NCI-H748 (cell line): ENCODE results near the gene SKAP2.

ENCODE experiments used
- DNase-seq: peaks from one replicate; lab custom pipeline; 2025; ENCODE audit not compliant: unreplicated experiment; lab: John Stamatoyannopoulos, UW

The SKAP2 gene

DNA sequence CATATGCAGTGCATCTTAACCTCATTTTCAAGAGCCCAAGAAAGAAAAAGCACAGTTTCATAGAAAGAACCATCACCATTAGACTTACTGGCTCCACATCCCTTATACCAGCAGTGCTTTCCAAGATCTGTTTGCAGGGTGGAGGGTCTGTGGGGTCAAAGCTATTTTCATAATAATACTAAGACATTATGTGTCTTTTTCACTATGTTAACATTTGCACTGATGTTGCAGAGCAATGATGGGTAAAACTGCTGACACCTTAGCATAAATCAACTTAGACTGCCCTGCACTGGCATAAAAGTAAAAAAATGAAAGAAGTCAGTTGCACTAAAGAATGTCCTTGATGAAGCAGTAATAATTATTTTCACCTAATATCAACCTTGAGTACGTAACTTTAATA is 166.2 kb downstream of the SKAP2 start:
- DNase-seq: no peak

GRCh38 chr7:26696978-26697377 is 167.4 kb downstream of the SKAP2 start:
- no peak for DNase-seq

- no peak for DNase-seq
Observed at GRCh38 chr7:26696161-26696560, 168.2 kb downstream of the SKAP2 start.

- DNase-seq: no peak
Observed at GRCh38 chr7:26694713-26695112, 169.7 kb downstream of the SKAP2 start.

GRCh38 chr7:26694141-26694540 is 170.2 kb downstream of the SKAP2 start:
- peak; percentile 34 for DNase-seq

- no peak for DNase-seq
Observed at GRCh38 chr7:26691886-26692285, 172.5 kb downstream of the SKAP2 start.

- no peak for DNase-seq
Observed at GRCh38 chr7:26691406-26691805, 173.0 kb downstream of the SKAP2 start.

DNA sequence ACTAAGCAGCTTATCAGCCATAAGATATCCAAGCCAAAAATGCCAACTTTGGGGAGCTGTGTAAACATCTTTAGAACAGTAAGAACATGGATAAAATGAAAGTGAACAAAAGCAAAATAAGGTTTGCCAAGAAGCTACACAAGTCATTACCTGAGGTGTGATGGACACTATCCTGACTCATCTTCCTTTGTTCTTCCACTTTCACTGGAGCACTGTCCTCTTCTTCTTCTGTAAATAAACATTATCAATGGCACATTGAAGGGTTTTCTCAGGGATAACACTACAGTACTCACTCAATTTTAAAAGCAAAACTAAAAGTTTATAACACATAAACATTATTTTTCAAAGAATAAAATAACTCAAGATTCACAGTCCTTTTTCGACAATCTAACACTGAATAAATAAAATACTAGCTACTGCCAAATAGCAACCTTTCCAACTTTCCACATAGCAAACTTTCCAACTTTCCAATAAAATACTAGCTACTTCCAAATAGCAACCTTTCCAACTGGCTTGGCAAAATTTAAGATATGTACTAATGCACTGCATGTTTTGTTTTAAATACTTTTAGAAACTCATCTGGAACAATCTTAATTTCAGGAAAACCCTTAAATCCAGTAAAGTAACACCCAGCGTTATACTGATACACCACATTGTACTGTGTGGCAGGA is 174.1 kb downstream of the SKAP2 start:
- no peak for DNase-seq

- no peak for DNase-seq
Observed at GRCh38 chr7:26688936-26689506, 175.4 kb downstream of the SKAP2 start.

GRCh38 chr7:26688388-26688787 is 176.0 kb downstream of the SKAP2 start:
- no peak for DNase-seq

GRCh38 chr7:26687032-26687431 is 177.4 kb downstream of the SKAP2 start:
- no peak for DNase-seq

DNA sequence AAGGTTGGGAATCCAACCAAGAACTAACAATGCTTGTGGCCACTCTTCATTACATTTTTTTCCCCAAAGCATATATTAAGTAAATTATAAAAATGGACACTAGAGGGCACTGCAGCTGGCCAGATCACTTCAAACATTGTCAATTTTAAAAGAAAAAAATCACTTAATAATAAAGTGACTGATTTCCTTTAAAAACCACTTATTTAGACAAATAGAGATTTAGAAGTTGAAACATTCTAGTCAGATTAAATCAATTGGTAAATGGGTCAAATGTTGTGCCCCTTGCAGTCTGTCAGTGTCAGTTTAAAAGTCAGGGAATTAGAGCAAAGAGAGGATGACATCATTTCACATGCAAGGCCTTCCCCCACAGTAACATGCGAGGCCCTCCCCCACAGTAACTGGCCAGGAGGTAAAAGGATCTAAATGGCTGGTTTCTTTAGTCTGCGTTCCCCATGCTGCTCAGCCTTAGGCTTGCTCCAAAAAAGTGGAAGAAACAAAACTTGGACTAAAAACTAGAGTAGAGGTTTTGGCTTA is 177.9 kb downstream of the SKAP2 start:
- peak; percentile 69 for DNase-seq

DNA sequence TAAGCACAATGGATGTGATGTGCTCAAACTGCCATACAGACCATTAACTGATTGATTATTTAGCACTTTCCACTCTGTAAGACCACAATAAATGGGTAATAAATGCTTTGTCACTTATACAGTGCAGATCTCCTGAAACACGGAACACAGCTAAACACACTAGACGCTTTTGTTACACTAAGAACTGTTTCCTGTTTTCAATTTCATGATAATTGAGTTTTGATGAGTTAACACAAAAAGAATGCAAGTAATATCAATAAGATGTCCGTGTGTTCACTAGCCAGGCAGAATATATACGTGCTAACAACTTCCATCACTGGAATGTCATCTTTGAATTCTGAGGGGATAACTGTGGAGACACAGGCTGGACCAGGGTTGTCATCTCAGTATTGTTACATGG is 178.8 kb downstream of the SKAP2 start:
- DNase-seq: no peak

DNA sequence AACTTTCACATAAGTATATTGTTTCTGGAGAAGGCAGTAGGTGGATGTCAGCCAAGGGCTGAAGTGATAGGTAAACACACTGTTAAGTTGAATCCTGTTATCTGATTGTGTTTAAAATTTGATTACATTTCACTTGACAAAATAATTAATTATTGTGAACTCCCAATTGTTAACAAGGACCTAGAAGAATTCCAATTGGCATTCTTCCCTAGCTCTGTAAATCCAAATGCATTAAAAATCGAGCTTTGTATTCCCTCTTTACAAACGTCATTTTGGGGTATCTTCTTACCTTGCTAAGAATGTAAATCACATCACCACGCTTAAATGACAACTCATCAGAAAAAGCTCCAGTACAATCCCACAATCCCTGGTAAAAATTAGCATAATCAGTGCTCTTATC is 179.9 kb downstream of the SKAP2 start:
- peak; percentile 50 for DNase-seq

- DNase-seq: no peak
Observed at GRCh38 chr7:26683277-26683676, 181.1 kb downstream of the SKAP2 start.

DNA sequence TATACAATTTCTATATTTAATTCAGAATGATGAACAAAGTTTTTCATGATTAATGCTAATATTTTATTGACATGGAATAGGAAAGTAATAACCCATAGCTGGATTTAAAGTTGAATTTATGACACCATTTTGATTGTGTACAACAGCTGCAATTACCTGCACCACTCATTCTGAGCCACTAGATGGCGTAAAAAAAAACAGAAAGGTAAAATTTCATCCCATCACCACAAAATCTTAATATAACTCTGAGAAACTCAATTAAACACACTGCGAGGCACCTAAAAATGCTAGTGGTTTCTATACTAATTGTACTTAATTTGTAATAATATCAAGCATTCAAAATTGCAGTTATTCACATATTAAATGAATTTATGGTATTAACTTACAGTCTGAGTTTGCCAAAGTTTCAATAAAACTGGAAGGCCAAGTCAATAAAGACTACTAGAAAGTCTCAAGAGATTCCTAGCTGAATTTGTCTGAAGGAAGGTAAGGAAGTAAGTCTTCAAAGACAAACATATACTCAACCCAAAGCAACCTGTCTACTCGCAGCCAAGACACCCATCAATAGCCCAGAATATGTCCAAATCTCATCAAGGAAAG is 182.5 kb downstream of the SKAP2 start:
- DNase-seq: peak; percentile 48

DNA sequence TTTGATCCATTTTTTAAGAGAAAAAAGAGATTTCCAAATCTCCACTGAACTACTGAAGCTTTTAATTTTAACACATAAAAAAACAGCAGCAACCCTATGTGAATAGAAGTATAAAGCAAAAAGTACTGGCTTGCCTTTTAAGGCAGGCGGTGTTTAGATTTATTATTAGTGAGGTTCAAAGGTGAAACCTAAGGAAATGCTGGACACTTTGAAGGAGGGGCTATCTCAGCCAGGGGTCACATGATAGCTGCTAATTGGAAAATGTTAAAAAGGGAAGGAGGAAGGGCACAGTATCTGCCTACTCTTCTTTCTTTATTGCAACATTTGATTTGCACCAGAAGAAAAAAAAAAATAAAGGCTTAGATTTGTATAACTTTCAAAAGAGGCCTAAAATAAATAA is 183.8 kb downstream of the SKAP2 start:
- DNase-seq: no peak

GRCh38 chr7:26675143-26675887 is 189.1 kb downstream of the SKAP2 start:
- no peak for DNase-seq

DNA sequence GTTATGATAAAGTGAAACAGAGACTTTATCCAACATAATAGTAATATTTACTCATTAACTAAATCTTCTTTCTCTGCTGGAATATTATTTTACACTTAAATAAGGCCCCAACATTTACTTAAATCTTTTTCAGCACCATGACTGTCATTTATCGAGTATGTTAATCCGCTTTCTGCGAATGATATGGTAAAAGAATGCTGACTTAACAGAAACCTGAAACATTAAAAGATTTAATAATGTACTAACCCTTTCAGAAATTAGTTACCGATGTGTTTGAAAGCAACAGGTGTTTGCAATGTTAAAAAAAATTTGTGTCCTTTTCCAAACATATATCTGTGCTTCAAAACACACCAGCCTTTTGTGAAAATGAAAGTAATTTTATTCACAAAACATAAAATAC is 190.5 kb downstream of the SKAP2 start:
- no peak for DNase-seq

GRCh38 chr7:26673271-26673670 is 191.1 kb downstream of the SKAP2 start:
- DNase-seq: no peak

- DNase-seq: no peak
Observed at GRCh38 chr7:26670841-26671240, 193.5 kb downstream of the SKAP2 start.

DNA sequence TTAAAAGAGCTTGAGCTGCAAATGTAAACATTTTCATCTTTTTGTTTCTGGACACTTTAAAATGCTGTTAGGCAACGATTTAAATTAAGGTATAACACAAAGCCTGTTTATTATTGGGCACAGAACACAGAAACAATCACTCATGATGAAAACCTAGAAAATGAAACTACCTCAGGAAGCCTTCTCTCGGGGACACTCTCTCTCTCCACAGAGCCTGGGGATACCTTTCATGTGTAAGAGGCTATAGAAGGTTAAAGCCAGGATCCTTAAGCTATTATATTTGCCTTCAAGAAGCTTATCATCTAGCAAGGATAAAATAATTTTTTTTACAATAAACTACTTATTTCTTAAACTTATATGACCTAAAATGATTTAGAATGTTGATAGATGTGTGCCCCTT is 194.1 kb downstream of the SKAP2 start:
- DNase-seq: no peak
